Measurements from ENCODE around the gene TMEM106C.

The TMEM106C gene

GRCh38 chr12:47927346-47927745, 36.0 kb upstream of the TMEM106C start (continued):
- TF ChIP-seq POU6F1 (CRISPR knock-in tag; IDR thresholded peaks at IDR 0.05; ENCODE audit: borderline replicate concordance, low read depth) = no peak
- TF ChIP-seq OSR1 (CRISPR knock-in tag; IDR thresholded peaks at IDR 0.05) = no peak

- no peak for TF ChIP-seq PATZ1 (CRISPR knock-in tag; IDR thresholded peaks at IDR 0.05; ENCODE audit: borderline replicate concordance)
- TF ChIP-seq CSRNP3 (CRISPR knock-in tag; IDR thresholded peaks at IDR 0.05) = no peak
- TF ChIP-seq SNAI2 (CRISPR knock-in tag; IDR thresholded peaks at IDR 0.05) = no peak
- no peak for TF ChIP-seq CREB5 (CRISPR knock-in tag; IDR thresholded peaks at IDR 0.05; ENCODE audit: low read depth)
- ATAC-seq = no peak
Measured at GRCh38 chr12:47930634-47931033, 32.8 kb upstream of the TMEM106C start.

DNA sequence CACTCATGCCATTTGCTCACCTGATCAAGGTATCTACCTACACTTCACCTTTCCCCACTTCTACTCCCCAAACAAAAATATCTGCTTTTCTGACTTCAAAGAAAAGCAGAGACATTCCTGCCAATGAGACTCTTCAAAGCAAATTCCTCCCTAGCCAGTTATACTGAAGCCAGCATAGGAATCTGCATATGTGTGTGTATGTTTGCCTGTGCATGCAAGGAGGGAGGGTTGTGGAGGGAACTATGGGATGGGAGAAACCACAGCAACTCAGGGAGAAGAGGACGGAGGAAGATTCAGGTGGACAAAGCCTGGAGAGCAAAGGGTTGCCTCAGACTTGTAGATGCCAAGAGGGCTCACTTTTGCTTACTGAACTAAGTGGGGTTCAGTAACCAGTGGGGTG, 32.2 kb upstream of the TMEM106C start:
- ATAC-seq = no peak
- TF ChIP-seq ZNF8 (CRISPR knock-in tag; IDR thresholded peaks at IDR 0.05) = no peak
- no peak for TF ChIP-seq CSRNP3 (CRISPR knock-in tag; IDR thresholded peaks at IDR 0.05)
- no peak for TF ChIP-seq CSDC2 (CRISPR knock-in tag; IDR thresholded peaks at IDR 0.05)
- no peak for TF ChIP-seq SNAI2 (CRISPR knock-in tag; IDR thresholded peaks at IDR 0.05)
- TF ChIP-seq ARNTL (CRISPR knock-in tag; IDR thresholded peaks at IDR 0.05; ENCODE audit: borderline replicate concordance, low read depth) = no peak

- no peak for TF ChIP-seq CREB5 (CRISPR knock-in tag; IDR thresholded peaks at IDR 0.05; ENCODE audit: low read depth)
- TF ChIP-seq OSR1 (CRISPR knock-in tag; IDR thresholded peaks at IDR 0.05) = no peak
- TF ChIP-seq SNAI2 (CRISPR knock-in tag; IDR thresholded peaks at IDR 0.05) = no peak
- no peak for TF ChIP-seq GLIS3 (CRISPR knock-in tag; IDR thresholded peaks at IDR 0.05)
- TF ChIP-seq TCF4 (CRISPR knock-in tag; IDR thresholded peaks at IDR 0.05; ENCODE audit: borderline replicate concordance) = peak; percentile 87; the same call in 1 of the 2 replicates
- no peak for TF ChIP-seq TOX (CRISPR knock-in tag; IDR thresholded peaks at IDR 0.05; ENCODE audit: borderline replicate concordance)
- TF ChIP-seq, protein P1, sequence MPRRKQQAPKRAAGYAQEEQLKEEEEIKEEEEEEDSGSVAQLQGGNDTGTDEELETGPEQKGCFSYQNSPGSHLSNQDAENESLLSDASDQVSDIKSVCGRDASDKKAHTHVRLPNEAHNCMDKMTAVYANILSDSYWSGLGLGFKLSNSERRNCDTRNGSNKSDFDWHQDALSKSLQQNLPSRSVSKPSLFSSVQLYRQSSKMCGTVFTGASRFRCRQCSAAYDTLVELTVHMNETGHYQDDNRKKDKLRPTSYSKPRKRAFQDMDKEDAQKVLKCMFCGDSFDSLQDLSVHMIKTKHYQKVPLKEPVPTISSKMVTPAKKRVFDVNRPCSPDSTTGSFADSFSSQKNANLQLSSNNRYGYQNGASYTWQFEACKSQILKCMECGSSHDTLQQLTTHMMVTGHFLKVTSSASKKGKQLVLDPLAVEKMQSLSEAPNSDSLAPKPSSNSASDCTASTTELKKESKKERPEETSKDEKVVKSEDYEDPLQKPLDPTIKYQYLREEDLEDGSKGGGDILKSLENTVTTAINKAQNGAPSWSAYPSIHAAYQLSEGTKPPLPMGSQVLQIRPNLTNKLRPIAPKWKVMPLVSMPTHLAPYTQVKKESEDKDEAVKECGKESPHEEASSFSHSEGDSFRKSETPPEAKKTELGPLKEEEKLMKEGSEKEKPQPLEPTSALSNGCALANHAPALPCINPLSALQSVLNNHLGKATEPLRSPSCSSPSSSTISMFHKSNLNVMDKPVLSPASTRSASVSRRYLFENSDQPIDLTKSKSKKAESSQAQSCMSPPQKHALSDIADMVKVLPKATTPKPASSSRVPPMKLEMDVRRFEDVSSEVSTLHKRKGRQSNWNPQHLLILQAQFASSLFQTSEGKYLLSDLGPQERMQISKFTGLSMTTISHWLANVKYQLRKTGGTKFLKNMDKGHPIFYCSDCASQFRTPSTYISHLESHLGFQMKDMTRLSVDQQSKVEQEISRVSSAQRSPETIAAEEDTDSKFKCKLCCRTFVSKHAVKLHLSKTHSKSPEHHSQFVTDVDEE (CRISPR knock-in tag; IDR thresholded peaks at IDR 0.05) = no peak
- TF ChIP-seq ZFP30 (CRISPR knock-in tag; IDR thresholded peaks at IDR 0.05) = no peak
- peak; percentile 96 for ATAC-seq
Measured at GRCh38 chr12:47935184-47935583, 28.2 kb upstream of the TMEM106C start.
